NCI-H1694 (cell line): ENCODE data around the gene MYT1.

Experiments used
- DNase-seq: peaks from one replicate; lab custom pipeline; 2025; lab: John Stamatoyannopoulos, UW

MYT1 gene

GRCh38 chr20:64192406-64192805 lies 28.2 kb downstream of the MYT1 start:
- no peak for DNase-seq

- DNase-seq, result no peak
Measured at GRCh38 chr20:64193058-64193457, 28.8 kb downstream of the MYT1 start.

- no peak for DNase-seq
Measured at GRCh38 chr20:64194269-64194668, 30.0 kb downstream of the MYT1 start.

GRCh38 chr20:64196309-64196708 lies 32.1 kb downstream of the MYT1 start:
- DNase-seq, result no peak

- DNase-seq, result peak; percentile 42
Measured at GRCh38 chr20:64196847-64197306, 32.6 kb downstream of the MYT1 start.

GRCh38 chr20:64198347-64198746 lies 34.1 kb downstream of the MYT1 start:
- DNase-seq, result no peak

GRCh38 chr20:64199395-64199794 lies 35.1 kb downstream of the MYT1 start:
- DNase-seq, result no peak

GRCh38 chr20:64200740-64201139 lies 36.5 kb downstream of the MYT1 start:
- no peak for DNase-seq

GRCh38 chr20:64201653-64202052 lies 37.4 kb downstream of the MYT1 start:
- no peak for DNase-seq

GRCh38 chr20:64203037-64203777 lies 39.0 kb downstream of the MYT1 start:
- no peak for DNase-seq

- DNase-seq, result no peak
Measured at GRCh38 chr20:64205611-64206026, 41.4 kb downstream of the MYT1 start.

- no peak for DNase-seq
Measured at GRCh38 chr20:64206614-64207013, 42.4 kb downstream of the MYT1 start.

GRCh38 chr20:64207641-64208590 lies 43.7 kb downstream of the MYT1 start:
- DNase-seq, result no peak

- DNase-seq, result no peak
Measured at GRCh38 chr20:64209148-64209547, 44.9 kb downstream of the MYT1 start.

- DNase-seq, result no peak
Measured at GRCh38 chr20:64210656-64211369, 46.6 kb downstream of the MYT1 start.

GRCh38 chr20:64211874-64212658 lies 47.8 kb downstream of the MYT1 start:
- no peak for DNase-seq

GRCh38 chr20:64212755-64213154 lies 48.5 kb downstream of the MYT1 start:
- DNase-seq, result no peak

- DNase-seq, result no peak
Measured at GRCh38 chr20:64214113-64214512, 49.9 kb downstream of the MYT1 start.

- DNase-seq, result no peak
Measured at GRCh38 chr20:64214952-64215351, 50.7 kb downstream of the MYT1 start.

GRCh38 chr20:64216036-64216435 lies 51.8 kb downstream of the MYT1 start:
- no peak for DNase-seq

GRCh38 chr20:64216910-64217309 lies 52.7 kb downstream of the MYT1 start:
- DNase-seq, result no peak
